ENCODE measurements around the gene USHBP1.
A peak's percentile ranks its signal among the peaks of the same experiment; 100 is the strongest.

USHBP1 gene

GRCh38 chr19:17242431-17243208 is 21.9 kb downstream of the USHBP1 start:
- Histone ChIP-seq H3K4me2 (ENCODE audit: low read length) (peak overlapping the region; percentile 79; the same call in 1 of the 2 replicates), H3K4me3 (ENCODE audit: low read depth, low read length, poor library complexity, severe bottlenecking) (no peak overlapping the region), H3K4me1 (ENCODE audit: insufficient read depth, low read length, severe bottlenecking) (peaks cover 36% of the 10 kb centered on the region), H3K27ac (ENCODE audit: low read depth, low read length, poor library complexity, severe bottlenecking) (peak overlapping the region; percentile 59), H3K27me3 (ENCODE audit: insufficient read depth, low read length) (no peaks in the 10 kb centered on the region), H3K9me2 (ENCODE audit: low read depth, low read length) (no peaks in the 10 kb centered on the region), H3F3A (ENCODE audit: insufficient read depth, low read length) (no peaks in the 10 kb centered on the region), H4K20me1 (ENCODE audit: insufficient read depth, low read length) (no peaks in the 10 kb centered on the region), H3K9me3 (ENCODE audit: low read length) (no peaks in the 10 kb centered on the region), H3K36me3 (ENCODE audit: insufficient read depth, low read length) (0 out of 2 replicates have a peak, but pooled peaks cover 4% of the 10 kb centered on the region), H2AFZ (ENCODE audit: low read length) (no peak overlapping the region), H3K79me2 (ENCODE audit: insufficient read depth, low read length) (no peaks in the 10 kb centered on the region), H3K9ac (ENCODE audit: low read length) (no peak overlapping the region; the same call in 1 of the 2 replicates)
- TF ChIP-seq CTCF (IDR thresholded peaks at IDR 0.05; ENCODE audit: low read length) (no peak), EZH2 (IDR thresholded peaks at IDR 0.05; ENCODE audit: borderline replicate concordance, low read length) (no peak)

DNA sequence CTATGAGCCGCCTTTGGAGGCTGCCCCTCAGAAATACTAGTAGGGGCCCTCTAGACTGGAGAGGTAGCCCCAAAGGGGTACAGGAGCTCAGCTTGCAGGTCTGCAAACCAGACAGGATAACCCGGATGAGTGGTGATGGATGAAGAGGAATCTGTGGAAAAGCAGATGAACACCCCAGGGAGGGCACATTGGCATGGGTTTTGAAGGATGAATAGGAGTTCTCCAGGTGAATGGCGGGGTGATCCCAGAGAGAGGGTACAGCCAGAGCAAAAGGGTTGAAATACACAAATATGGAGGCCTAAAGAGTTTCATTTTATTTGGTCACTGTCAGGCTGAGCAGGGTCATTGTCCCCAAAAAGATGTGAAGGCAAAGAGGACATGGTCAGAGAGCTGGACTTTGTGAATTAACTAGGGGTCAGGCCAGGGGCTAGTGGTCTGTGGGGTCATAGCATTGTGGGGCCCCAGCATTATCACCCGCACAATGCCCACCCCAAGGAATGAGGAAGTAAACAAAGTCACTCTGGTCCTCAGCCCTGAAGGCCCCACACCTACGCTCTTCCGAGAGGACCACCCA is 23.6 kb downstream of the USHBP1 start:
- H3F3A ChIP-seq (ENCODE audit: insufficient read depth, low read length) = no peaks in the 10 kb centered on the region
- no peaks in the 10 kb centered on the region for H3K27me3 ChIP-seq (ENCODE audit: insufficient read depth, low read length)
- H3K9ac ChIP-seq (ENCODE audit: low read length) = no peak overlapping the region
- H3K4me1 ChIP-seq (ENCODE audit: insufficient read depth, low read length, severe bottlenecking) = peaks cover 37% of the 10 kb centered on the region
- H3K9me3 ChIP-seq (ENCODE audit: low read length) = no peaks in the 10 kb centered on the region
- no peaks in the 10 kb centered on the region for H3K79me2 ChIP-seq (ENCODE audit: insufficient read depth, low read length)
- H3K36me3 ChIP-seq (ENCODE audit: insufficient read depth, low read length) = 0 out of 2 replicates have a peak, but pooled peaks cover 4% of the 10 kb centered on the region
- no peak overlapping the region for H3K4me3 ChIP-seq (ENCODE audit: low read depth, low read length, poor library complexity, severe bottlenecking)
- no peak for TF ChIP-seq EZH2 (IDR thresholded peaks at IDR 0.05; ENCODE audit: borderline replicate concordance, low read length)
- TF ChIP-seq CTCF (IDR thresholded peaks at IDR 0.05; ENCODE audit: low read length) = no peak
- H2AFZ ChIP-seq (ENCODE audit: low read length) = no peak overlapping the region
- peak overlapping the region; percentile 27 for H3K27ac ChIP-seq (ENCODE audit: low read depth, low read length, poor library complexity, severe bottlenecking)
- no peaks in the 10 kb centered on the region for H4K20me1 ChIP-seq (ENCODE audit: insufficient read depth, low read length)
- no peaks in the 10 kb centered on the region for H3K9me2 ChIP-seq (ENCODE audit: low read depth, low read length)
- H3K4me2 ChIP-seq (ENCODE audit: low read length) = no peak overlapping the region

GRCh38 chr19:17240062-17240752 is 24.3 kb downstream of the USHBP1 start:
- Histone ChIP-seq H3K27me3 (ENCODE audit: insufficient read depth, low read length) (no peaks in the 10 kb centered on the region), H3K4me2 (ENCODE audit: low read length) (no peak overlapping the region), H3K9ac (ENCODE audit: low read length) (no peak overlapping the region), H3K9me3 (ENCODE audit: low read length) (no peaks in the 10 kb centered on the region), H3K4me1 (ENCODE audit: insufficient read depth, low read length, severe bottlenecking) (peaks cover 40% of the 10 kb centered on the region), H3K4me3 (ENCODE audit: low read depth, low read length, poor library complexity, severe bottlenecking) (no peak overlapping the region), H3K27ac (ENCODE audit: low read depth, low read length, poor library complexity, severe bottlenecking) (no peak overlapping the region), H3K36me3 (ENCODE audit: insufficient read depth, low read length) (0 out of 2 replicates have a peak, but pooled peaks cover 4% of the 10 kb centered on the region), H3K79me2 (ENCODE audit: insufficient read depth, low read length) (no peaks in the 10 kb centered on the region), H3F3A (ENCODE audit: insufficient read depth, low read length) (no peaks in the 10 kb centered on the region), H4K20me1 (ENCODE audit: insufficient read depth, low read length) (no peaks in the 10 kb centered on the region), H3K9me2 (ENCODE audit: low read depth, low read length) (no peaks in the 10 kb centered on the region), H2AFZ (ENCODE audit: low read length) (no peak overlapping the region)
- TF ChIP-seq CTCF (IDR thresholded peaks at IDR 0.05; ENCODE audit: low read length) (no peak), EZH2 (IDR thresholded peaks at IDR 0.05; ENCODE audit: borderline replicate concordance, low read length) (no peak)

All from OCI-LY1 (cell line).